ENCODE data around the gene ATE1.

DNA sequence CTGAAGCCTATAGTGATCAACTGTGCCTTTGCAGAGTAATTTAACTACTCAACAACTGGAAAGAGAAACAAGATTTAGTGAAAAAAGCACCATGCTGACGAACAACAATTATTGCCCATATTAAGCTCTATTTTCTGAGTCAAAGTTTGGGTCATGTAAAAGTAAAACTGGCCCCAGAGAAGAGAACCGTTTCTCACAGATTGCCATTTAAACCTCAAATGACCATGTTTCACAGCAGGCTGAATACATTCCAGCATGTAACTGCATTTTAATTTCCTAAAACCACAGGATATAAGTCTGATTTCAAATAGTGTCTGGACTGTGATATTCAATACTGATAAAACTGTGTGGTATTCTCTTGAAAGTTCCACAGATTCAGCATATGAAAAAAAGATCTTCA lies 140.7 kb downstream of the ATE1 start:
- TF ChIP-seq, protein P1, sequence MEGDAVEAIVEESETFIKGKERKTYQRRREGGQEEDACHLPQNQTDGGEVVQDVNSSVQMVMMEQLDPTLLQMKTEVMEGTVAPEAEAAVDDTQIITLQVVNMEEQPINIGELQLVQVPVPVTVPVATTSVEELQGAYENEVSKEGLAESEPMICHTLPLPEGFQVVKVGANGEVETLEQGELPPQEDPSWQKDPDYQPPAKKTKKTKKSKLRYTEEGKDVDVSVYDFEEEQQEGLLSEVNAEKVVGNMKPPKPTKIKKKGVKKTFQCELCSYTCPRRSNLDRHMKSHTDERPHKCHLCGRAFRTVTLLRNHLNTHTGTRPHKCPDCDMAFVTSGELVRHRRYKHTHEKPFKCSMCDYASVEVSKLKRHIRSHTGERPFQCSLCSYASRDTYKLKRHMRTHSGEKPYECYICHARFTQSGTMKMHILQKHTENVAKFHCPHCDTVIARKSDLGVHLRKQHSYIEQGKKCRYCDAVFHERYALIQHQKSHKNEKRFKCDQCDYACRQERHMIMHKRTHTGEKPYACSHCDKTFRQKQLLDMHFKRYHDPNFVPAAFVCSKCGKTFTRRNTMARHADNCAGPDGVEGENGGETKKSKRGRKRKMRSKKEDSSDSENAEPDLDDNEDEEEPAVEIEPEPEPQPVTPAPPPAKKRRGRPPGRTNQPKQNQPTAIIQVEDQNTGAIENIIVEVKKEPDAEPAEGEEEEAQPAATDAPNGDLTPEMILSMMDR (IDR thresholded peaks at IDR 0.05; ENCODE audit: low read length) = no peak
- no peak for TF ChIP-seq EZH2 (IDR thresholded peaks at IDR 0.05; ENCODE audit: borderline replicate concordance, low read length)

Measured in OCI-LY1 (cell line).